NCI-H748 (cell line): ENCODE results near the gene TRABD2B.
A peak's percentile ranks its signal among the peaks of the same experiment; 100 is the strongest.

Experiments
- DNase-seq: peaks from one replicate; lab custom pipeline; 2025; ENCODE audit not compliant: unreplicated experiment; lab: John Stamatoyannopoulos, UW

TRABD2B gene

GRCh38 chr1:47993881-47994625, 3.1 kb downstream of the TRABD2B start:
- DNase-seq, result no peak

DNA sequence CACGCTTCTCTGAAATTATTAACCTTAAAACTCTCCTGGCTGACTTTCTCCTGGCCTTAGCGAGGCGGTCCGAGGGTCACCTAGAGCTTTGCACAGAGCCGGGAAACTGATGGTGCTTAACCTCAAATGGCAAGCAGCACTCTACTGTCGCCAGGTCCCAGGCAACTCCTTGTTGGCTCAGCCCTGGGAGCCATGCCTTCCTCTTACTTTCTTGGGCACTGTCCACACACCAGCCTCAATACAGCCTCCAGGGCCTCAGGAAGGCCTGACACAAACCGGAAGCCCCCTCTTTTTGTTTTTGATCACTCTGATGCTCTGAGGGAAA, 3.8 kb downstream of the TRABD2B start:
- DNase-seq, result no peak

DNA sequence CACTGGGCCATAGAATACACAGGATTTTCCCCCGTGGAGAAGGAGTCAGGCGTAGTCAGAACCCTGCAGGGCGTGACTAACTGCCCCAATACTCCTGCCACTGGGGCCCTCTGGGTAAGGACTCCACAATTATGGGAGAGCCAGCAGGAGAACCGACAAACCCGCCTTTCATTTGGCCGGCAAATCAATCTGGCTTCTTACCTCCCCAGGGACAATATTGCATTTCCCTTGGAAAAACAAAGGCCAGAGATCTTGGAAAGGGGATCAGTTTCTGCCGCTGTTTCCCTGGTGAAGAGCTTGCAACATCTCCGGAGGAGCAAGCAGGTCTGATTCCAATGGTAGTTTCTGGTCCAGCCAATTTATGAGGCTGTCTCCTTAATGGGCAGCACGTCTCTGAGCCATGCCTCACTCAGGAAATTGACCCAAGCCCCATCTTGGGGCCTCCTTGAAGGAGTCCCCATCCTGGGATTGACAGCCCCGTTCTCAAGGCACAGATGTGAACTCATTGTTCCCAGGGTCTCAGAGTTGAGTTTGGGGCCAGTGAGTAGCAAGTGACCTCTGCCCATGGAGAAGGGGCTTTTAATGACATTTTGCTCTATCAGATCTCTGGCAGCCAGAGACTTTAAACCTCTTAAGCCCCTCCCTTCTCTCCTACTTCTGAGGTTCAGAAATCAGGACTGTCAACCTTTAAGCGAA, 4.3 kb downstream of the TRABD2B start:
- no peak for DNase-seq

DNA sequence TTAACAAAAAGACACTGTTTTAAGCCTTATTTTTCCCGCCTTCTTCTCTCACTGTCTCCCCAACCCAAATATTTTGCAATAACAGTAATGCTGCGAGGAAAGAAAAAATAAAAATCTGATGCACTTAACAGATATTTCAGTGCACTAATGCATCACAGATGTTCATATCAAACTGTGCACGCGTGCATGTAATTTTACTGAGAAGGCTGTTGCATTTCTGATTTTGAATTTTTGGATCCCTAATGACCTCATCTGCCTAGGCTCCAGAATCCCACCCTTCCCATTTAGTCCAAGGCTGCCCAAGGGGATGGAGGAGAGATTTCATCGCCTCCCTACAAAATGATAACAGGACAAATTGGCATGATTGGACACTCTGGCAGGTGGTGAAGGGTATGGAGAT, 5.5 kb downstream of the TRABD2B start:
- no peak for DNase-seq

DNA sequence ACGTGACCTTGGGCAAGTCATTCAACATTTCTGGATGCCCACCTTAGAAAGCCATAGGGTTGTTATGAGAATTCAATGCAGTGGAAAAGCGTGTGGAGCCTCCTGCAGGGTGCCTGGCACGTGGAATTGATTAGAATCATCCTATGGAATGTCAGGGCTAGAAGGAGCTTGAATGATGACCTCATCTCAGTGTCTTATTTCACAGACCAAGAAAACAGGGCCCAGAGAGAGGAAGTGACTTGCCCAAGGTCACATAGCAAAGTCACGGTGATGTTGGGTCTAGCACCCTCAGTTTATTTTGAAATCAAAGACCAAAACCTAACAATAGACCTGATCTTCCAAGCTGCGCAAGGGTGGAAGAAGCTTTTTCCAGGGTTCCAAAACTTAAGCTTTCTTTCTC, 6.0 kb downstream of the TRABD2B start:
- DNase-seq, result no peak

DNA sequence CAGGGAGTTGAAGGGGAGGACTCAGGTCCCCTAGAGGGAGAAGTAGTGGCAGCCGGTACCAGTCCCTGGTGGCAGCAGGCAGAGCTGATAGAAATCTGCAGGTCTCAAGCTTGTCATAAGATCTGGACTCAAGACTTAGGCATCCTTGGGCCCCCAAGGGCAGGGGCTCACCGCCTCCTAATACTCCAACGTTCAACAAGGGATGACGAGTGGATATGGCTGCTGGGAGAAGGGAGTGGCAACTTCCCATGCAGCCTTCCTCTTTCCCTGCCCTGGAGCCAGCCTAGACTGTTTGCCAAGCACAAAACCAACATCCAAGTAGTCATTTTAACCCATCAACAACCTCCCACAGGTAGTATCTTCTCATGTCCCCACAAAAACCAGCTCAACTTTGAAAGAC, 6.9 kb downstream of the TRABD2B start:
- DNase-seq, result no peak

DNA sequence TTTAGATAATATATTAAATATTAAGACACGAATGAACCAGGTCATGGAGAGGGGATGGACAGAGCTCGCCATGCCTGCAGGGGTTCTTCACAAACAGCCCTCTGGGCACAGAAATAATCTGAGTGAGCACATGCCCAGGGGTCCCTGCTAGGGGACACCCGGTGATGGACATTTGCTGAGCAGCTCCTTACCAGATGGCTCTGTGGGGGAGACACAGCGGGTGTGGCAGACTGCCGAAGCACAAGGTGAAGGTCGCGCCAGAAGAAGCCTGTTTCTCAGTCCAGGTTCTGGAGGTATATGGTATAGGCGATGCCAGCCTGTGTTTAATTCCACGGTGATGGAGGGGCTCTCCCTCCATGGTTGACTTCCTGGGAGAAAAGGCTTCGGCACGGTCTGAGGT, 9.6 kb downstream of the TRABD2B start:
- DNase-seq, result no peak

DNA sequence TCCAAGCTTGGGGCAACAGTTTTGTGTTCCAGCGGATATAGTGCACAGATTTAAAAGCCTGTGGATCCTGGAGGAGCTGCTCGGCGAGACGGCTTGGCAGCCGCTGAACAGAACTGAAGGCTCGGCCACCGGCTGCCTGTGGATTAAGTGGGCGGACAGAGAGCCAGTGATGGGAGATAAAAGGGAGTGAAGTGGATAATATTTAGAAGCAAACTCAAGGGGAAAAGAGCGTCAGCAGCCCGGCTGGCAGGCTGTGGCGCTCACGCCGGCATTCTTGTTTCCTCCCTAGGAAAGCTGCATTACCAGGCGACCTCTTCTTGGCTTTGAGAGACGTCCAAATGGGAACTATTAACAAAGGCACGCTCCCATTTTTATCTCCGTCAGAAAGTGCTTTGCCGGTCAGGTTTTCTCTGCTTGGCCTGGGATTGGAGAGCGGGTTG, 10.4 kb downstream of the TRABD2B start:
- DNase-seq, result peak; percentile 17

- no peak for DNase-seq
Measured at GRCh38 chr1:47985018-47985417, 12.2 kb downstream of the TRABD2B start.

DNA sequence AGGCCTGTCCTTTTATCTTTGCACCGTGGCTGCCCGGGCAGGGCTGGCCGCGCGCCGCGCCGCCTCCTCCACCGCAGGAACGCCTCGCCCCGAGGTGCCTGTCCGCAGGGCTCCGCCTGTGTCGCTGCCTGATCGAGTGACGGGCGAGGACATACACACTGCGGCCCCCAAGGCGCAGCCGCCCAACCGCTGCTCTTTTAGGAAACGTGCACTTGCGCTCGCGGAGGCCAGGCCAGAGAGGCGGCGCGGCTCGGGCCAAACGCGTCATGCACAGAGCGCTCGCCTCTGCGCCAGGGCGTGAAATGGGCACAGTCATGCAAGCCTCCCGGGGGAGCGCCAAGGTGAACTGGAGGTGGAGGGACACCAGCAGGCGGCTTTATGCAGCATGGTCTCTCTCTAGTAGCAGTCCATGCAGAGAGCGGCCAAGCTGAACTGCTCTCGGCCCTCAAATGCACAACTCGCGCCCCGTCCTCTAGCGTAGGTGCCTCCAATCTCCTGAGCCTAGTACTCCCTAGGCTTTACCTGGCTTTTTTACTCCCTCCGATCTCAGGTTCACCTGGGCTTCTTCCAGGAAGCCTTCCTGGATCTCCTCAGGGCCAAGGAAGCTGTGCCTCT, 12.9 kb downstream of the TRABD2B start:
- no peak for DNase-seq

DNA sequence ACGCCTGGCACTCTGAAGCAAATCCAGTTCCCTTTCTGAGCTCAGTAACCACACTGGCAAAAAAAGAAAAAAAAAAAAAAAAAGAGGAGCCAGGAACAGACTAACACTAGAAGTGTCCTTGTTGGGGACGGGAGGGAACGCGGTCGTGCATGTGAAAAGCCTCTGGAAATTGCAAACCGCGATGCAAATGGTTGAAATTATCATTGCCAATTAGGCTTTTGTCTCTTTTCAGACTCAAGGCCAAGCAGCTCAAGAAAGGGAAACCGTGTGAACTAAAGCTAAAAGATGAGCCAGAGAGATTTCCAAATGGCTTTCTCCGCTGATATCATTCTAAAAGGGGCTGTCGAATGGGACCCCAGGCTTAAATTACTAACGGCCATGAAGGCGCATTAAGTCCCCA, 13.5 kb downstream of the TRABD2B start:
- DNase-seq, result peak; percentile 23

DNA sequence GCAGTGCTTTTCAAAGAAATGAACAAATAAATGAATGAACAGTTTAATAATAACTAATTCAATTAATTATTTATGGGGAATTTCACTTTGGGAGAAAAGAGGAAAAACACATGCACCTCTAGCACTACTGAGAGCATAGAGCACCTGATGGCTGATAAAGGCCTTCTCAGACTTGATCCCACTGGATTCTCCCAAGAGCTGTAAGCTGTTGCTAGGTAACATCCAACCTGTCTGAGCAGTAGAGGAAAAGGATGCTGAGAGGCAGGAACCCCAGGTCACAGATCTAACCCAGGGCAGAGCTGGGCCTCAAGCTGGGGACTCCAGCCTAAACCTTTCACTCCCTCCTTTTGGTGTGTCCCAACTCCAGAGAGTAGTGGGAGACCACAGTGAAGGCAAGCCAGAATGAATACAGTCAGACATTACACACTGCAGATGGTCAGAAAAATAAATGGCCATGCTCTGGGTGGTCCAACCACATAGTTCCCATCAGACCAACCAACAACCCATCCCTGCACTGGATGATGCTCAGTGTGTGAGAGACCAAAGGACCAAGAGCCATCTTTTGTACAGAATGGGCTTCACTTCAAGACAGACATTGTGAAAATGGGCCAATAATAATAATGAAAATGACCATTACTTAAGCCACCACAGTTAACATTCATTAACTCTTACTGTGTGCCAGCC, 15.4 kb downstream of the TRABD2B start:
- no peak for DNase-seq

- DNase-seq, result no peak
Measured at GRCh38 chr1:47980501-47980900, 16.7 kb downstream of the TRABD2B start.

DNA sequence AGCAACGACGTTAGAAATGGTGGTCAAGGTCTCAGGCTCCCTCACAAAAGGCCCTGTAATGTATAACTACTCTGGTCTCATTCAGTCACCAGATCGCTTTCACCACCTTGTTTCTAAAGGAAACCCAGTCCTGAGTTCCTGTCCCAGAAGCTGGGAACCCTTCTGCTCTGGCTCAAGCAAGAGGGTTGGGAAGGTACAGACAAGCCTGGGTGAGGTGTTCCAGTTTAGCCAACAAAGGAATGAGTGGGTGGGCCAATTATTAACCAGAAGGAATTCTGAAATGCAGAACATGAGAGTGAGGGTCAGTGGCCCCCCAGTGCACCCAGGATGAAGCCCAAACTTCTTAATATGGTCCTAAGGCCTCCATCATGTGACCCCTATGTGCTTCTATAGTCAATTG, 17.5 kb downstream of the TRABD2B start:
- DNase-seq, result no peak

DNA sequence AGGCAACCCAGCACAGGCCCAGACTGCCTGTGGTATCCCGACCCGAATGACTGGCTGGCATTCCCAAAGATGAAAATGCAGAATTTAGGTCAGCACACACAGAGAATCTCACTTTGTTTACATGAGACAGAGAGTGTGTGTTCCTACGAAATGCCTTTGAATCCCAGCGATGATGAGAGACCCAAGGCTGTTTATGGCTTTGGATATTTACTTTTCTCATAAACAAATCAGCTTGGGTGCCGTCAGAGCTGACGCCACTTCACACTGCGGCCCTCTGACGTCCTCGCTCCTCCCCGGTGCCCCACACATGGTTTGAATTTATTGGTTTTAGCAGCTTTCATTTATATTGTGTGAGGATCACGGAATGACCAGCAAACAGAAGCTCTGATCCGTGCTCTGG, 18.7 kb downstream of the TRABD2B start:
- no peak for DNase-seq

DNA sequence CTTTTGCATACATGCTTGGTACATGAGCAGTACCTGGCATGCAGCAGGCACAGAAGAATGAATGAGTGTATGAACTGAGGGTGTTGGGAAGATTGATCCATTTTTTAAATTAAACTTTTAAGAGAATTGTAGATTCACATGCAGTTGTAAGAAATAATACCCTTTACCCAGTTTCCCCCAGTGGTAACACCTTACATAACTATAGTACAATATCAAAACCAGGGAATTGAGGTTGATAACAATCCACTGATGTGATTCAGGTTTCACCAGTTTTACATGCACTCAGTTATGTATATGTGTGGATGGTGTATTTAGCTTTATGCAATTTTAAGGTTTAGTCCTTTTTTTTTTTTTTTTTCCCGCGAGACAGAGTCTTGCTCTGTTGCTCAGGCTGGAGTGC, 20.5 kb downstream of the TRABD2B start:
- DNase-seq, result no peak

DNA sequence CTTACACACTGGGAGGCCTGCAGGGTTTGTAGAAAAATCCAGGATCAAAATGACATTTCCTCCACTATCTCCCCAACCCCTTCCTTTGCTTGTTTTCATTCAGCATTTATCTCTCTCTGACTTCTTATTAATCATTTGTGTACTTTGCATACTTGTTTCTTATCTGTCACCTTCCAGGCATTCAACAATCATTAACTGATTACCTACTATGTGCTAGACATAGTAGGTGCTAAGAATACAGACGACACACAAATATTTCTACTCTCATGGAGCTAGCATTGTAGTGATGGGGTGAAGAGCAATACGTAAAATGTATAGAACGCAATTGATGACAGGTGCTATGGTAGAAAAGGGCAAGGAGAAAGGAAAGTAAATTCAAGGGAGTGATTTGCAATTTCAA, 20.9 kb downstream of the TRABD2B start:
- DNase-seq, result no peak

DNA sequence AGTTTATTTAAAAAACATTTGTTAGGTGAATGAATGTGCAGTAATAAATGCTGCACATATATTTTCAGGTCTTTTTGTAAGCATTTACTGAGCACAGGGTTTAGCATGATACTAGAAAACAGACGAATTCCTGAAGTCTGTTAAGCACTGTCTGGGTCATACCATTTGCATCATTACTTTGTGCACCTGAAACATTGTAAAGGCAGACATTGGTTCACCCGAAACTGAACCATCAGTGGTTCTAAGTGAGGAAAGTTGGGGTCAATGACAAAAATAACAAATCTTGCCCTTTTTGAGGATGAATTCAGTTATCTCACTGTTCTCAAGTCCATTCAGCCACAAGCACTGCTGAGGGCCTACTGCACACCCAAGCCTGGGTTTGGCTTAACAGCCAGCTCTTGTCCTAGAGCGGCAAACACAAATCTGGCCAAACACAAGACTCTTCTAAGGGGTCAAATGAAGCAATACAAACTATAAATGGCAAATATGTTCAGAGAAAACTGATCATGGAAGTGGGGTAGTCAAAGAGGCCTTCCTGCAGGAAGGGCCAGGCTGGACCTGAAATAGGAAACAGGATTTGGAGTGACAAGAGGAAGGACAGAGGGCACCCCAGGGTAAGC, 21.8 kb downstream of the TRABD2B start:
- DNase-seq, result no peak

DNA sequence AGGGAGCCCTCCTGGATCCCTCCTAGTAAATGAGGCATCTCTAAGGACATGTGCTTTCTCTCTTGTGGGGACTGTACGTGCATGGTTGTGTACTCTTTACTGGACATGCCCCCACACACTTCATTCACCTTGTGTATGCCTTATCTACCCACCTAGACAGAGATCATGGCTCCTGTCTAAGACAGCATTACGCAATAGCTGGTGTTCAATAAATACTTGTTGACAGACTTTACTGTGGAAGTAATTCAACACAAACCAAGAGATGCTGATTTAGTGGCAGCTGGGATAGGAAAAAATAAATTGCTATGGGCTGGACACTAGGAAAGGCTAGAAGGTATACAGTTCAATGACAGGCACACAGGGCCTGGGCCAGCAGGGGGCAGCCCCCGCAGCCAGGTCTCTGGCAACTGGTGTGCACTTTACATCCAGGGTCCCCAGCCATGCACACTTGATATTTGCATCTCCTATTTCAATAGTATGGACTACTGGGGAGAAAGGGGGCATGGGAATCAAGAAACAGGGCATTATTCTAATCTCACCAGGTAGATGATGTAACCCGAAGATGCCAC, 24.2 kb downstream of the TRABD2B start:
- no peak for DNase-seq

DNA sequence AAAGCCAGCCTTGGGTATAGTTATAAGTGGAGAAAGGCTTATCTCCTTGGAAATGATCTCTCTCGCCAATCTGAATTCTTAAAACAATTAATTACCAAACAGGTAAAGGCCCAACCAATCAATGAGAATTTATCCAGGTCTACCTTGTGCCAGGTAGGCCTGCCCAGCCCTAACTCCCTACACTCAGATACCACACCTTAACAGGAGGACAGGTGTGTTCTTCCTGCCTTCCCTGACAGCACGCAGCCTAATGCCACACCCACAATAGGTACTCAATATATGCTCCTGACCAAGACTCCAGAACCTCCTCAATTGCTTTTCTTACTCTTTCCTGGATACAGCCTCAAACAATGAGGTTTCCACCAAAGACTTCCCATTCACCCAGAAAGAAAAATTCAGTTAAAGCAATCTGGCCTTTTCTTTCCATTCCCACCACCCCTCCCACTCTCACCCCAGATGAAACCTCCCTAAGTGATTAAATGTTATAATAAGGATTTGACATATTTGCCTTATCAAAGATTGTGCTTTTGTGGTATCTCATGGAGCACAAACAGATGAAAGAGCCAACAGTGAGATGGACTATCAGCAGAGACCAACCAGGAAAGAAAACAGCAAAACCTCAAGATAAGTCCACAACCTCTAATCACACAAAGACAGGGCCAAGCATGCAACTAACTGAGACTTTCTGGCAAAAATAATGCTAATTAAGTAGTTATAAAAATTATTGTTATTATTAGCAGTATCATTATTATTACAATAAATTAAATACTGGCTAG, 25.6 kb downstream of the TRABD2B start:
- no peak for DNase-seq
